MM.1S (cell line): ENCODE data around the gene TAGLN2.

ENCODE experiments used
- DNase-seq: peaks from one replicate; pipeline ENCODE4 v3.0.0-alpha.2; 2015
- H2AFZ ChIP-seq: fragments of 300-600 bp; sonication (generic); 2 replicates; pipeline ENCODE4 v1.6.0; 2016; ENCODE audit warnings: antibody characterized with exemption, low read length
- H3F3A ChIP-seq: fragments of 300-600 bp; sonication (generic); 2 replicates; pipeline ENCODE4 v1.6.1; 2016; ENCODE audit warnings: mild to moderate bottlenecking, antibody characterized with exemption, low read length, moderate library complexity, mixed read lengths; ENCODE audit not compliant: insufficient read depth
- H3K27ac ChIP-seq: fragments of 300-600 bp; sonication (generic); 2 replicates; pipeline ENCODE4 v1.5.1; 2016; ENCODE audit warnings: mild to moderate bottlenecking, low read length
- H3K27me3 ChIP-seq: fragments of 300-600 bp; sonication (generic); replicated peaks from 2 replicates; pipeline ENCODE4 v1.6.0; 2016; ENCODE audit warnings: low read length; ENCODE audit not compliant: insufficient read depth
- H3K36me3 ChIP-seq: fragments of 300-600 bp; sonication (generic); replicated peaks from 2 replicates; pipeline ENCODE4 v1.6.1; 2016; ENCODE audit warnings: mild to moderate bottlenecking, low read length, mixed read lengths; ENCODE audit not compliant: insufficient read depth
- H3K4me1 ChIP-seq: fragments of 300-600 bp; sonication (generic); 2 replicates; pipeline ENCODE4 v1.6.1; 2016; ENCODE audit warnings: low read length, mixed read lengths
- H3K4me2 ChIP-seq: fragments of 300-600 bp; sonication (generic); 2 replicates; pipeline ENCODE4 v1.6.0; 2016; ENCODE audit warnings: low read depth, low read length
- H3K4me3 ChIP-seq: fragments of 300-600 bp; sonication (generic); 2 replicates; pipeline ENCODE4 v1.5.1; 2016; ENCODE audit warnings: low read length, mixed read lengths
- H3K79me2 ChIP-seq: fragments of 300-600 bp; sonication (generic); 2 replicates; pipeline ENCODE4 v1.6.1; 2016; ENCODE audit warnings: mixed run types, low read length, mixed read lengths
- H3K9ac ChIP-seq: fragments of 300-600 bp; sonication (generic); 2 replicates; pipeline ENCODE4 v1.6.1; 2016; ENCODE audit warnings: low read length, mixed read lengths
- H3K9me2 ChIP-seq: fragments of 300-600 bp; sonication (generic); replicated peaks from 2 replicates; pipeline ENCODE4 v1.6.1; 2016; ENCODE audit warnings: mild to moderate bottlenecking, low read length, mixed read lengths; ENCODE audit not compliant: insufficient read depth
- H3K9me3 ChIP-seq: fragments of 300-600 bp; sonication (generic); replicated peaks from 2 replicates; pipeline ENCODE4 v1.6.1; 2016; ENCODE audit warnings: mild to moderate bottlenecking, low read length, mixed read lengths; ENCODE audit not compliant: insufficient read depth
- H4K20me1 ChIP-seq: fragments of 300-600 bp; sonication (generic); 2 replicates; pipeline ENCODE4 v1.6.1; 2016; ENCODE audit warnings: mild to moderate bottlenecking, low read length, moderate library complexity, mixed read lengths; ENCODE audit not compliant: insufficient read depth
- EZH2 ChIP-seq: fragments of 300-600 bp; sonication (generic); optimal IDR thresholded peaks from 2 replicates; pipeline ENCODE3; 2017; ENCODE audit warnings: low read depth, mild to moderate bottlenecking, antibody characterized with exemption, low read length, mixed read lengths
- EZH2phosphoT487 ChIP-seq: fragments of 300-600 bp; sonication (generic); IDR thresholded peaks from 2 replicates; pipeline ENCODE4 v1.6.1; 2018; ENCODE audit warnings: antibody characterized with exemption, low read length
- TF ChIP-seq, protein P1 (sequence below): fragments of 300-600 bp; sonication (generic); IDR thresholded peaks from 2 replicates; pipeline ENCODE4 v1.5.1; 2016; ENCODE audit warnings: antibody characterized with exemption, low read length, mixed read lengths

TAGLN2 gene

DNA sequence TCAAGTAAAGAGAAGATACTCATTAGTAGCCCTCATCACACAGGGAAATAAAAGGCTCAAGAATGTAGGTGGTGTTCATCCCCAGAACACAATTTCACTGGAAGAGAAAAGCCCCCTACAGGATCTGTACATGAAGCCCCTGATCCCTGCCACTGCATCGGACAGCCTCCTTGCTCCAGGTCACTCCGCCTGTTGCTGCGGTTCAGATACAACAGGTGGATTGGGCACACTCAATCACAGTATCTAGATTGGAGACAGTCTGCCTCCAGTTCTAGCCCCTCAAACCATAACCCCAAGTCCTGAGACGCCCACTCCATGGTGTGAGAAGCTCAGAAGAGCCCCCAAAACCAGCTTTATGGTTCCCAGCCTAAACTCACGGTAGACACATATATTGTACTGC is 27.6 kb upstream of the TAGLN2 start:
- H3K27ac ChIP-seq = no peak overlapping the region
- H3K9me3 ChIP-seq = no peaks in the 10 kb centered on the region
- no peak overlapping the region for H3K9ac ChIP-seq
- no peak overlapping the region for H3K4me2 ChIP-seq
- no peaks in the 10 kb centered on the region for H3K79me2 ChIP-seq
- DNase-seq = no peak
- H3K36me3 ChIP-seq = no peaks in the 10 kb centered on the region
- no peak overlapping the region for H3K4me3 ChIP-seq
- H3F3A ChIP-seq = no peaks in the 10 kb centered on the region
- H2AFZ ChIP-seq = no peak overlapping the region
- no peaks in the 10 kb centered on the region for H3K9me2 ChIP-seq
- no peaks in the 10 kb centered on the region for H3K27me3 ChIP-seq
- no peaks in the 10 kb centered on the region for H3K4me1 ChIP-seq
- TF ChIP-seq, protein P1, sequence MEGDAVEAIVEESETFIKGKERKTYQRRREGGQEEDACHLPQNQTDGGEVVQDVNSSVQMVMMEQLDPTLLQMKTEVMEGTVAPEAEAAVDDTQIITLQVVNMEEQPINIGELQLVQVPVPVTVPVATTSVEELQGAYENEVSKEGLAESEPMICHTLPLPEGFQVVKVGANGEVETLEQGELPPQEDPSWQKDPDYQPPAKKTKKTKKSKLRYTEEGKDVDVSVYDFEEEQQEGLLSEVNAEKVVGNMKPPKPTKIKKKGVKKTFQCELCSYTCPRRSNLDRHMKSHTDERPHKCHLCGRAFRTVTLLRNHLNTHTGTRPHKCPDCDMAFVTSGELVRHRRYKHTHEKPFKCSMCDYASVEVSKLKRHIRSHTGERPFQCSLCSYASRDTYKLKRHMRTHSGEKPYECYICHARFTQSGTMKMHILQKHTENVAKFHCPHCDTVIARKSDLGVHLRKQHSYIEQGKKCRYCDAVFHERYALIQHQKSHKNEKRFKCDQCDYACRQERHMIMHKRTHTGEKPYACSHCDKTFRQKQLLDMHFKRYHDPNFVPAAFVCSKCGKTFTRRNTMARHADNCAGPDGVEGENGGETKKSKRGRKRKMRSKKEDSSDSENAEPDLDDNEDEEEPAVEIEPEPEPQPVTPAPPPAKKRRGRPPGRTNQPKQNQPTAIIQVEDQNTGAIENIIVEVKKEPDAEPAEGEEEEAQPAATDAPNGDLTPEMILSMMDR = no peak
- no peak for TF ChIP-seq EZH2phosphoT487
- TF ChIP-seq EZH2 = no peak
- no peaks in the 10 kb centered on the region for H4K20me1 ChIP-seq

DNA sequence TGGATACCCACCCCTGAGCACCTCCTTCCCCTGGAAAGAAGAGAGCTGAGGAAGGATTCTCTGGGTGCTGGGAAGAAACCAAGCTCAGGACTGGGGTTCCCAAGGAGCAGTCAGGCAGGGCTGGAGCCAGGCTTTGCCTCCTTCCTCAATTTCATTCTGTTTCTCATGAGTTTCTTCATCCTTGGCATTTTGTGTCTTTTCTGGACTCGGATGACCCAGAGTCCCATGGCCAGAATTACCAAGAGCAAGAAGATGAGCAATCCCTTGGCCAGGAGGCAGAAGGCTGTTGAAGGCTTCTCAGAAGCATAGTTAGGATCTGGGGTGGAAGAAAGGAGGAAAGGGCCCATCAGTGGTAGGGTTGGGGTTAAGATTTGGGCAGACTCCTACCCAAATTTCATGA is 26.2 kb upstream of the TAGLN2 start:
- H4K20me1 ChIP-seq = no peaks in the 10 kb centered on the region
- no peak overlapping the region for H3K9ac ChIP-seq
- H3K27me3 ChIP-seq = peaks cover 10% of the 10 kb centered on the region
- H3K4me3 ChIP-seq = no peak overlapping the region
- H3K36me3 ChIP-seq = no peaks in the 10 kb centered on the region
- no peaks in the 10 kb centered on the region for H3K4me1 ChIP-seq
- H3F3A ChIP-seq = no peaks in the 10 kb centered on the region
- no peak overlapping the region for H3K4me2 ChIP-seq
- H3K79me2 ChIP-seq = no peaks in the 10 kb centered on the region
- H3K9me3 ChIP-seq = no peaks in the 10 kb centered on the region
- no peak overlapping the region for H2AFZ ChIP-seq
- no peak overlapping the region for H3K27ac ChIP-seq
- no peak for DNase-seq
- TF ChIP-seq EZH2phosphoT487 (no peak), EZH2 (no peak)
- TF ChIP-seq, protein P1 = no peak
- H3K9me2 ChIP-seq = no peaks in the 10 kb centered on the region

DNA sequence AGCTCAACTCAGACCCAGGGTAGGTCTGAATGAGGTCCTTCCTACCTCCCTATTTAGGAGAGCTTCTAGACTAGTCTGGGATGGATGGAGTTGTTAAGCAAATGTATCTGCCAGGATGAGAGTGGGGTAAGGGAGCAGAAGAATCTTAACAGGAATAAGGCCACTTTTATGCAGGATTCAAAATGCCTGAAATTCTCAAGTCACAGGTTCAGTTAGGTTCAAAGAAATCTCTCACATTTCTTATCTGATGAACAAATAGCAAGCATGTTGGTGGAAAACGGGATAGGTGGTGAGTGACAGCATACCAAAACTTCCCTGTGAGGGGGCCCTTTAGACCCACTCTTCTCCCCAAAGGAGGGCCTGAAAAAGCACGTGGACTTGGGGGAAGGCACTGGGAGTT is 25.7 kb upstream of the TAGLN2 start:
- H3K27me3 ChIP-seq = peaks cover 15% of the 10 kb centered on the region
- no peaks in the 10 kb centered on the region for H3K9me3 ChIP-seq
- H3K79me2 ChIP-seq = no peaks in the 10 kb centered on the region
- no peak for TF ChIP-seq EZH2
- TF ChIP-seq EZH2phosphoT487 = no peak
- TF ChIP-seq, protein P1 = no peak
- H3K4me1 ChIP-seq = no peaks in the 10 kb centered on the region
- H3K4me2 ChIP-seq = no peak overlapping the region
- no peak overlapping the region for H3K27ac ChIP-seq
- no peak overlapping the region for H3K4me3 ChIP-seq
- no peak overlapping the region for H2AFZ ChIP-seq
- H3K9ac ChIP-seq = no peak overlapping the region
- no peaks in the 10 kb centered on the region for H4K20me1 ChIP-seq
- no peaks in the 10 kb centered on the region for H3F3A ChIP-seq
- no peak for DNase-seq
- H3K36me3 ChIP-seq = no peaks in the 10 kb centered on the region
- no peaks in the 10 kb centered on the region for H3K9me2 ChIP-seq
